Lower leg skin (tissue), 3 donors: ENCODE results near the gene HOPX.

Source experiments
- POLR2A ChIP-seq, 2 donors: fragments of 450-650 bp; IDR thresholded peaks; one replicate each; pipeline ENCODE4 v1.6.1; 2016 to 2017; ENCODE audit warnings: antibody characterized with exemption in 2 of 2, mild to moderate bottlenecking in 1 of 2, moderate library complexity in 1 of 2
- TF ChIP-seq, protein P1 (sequence below), 3 donors: fragments of 450-650 bp; IDR thresholded peaks; one replicate each; pipeline ENCODE4 v1.5.1; 2016; ENCODE audit warnings: antibody characterized with exemption in 3 of 3, mild to moderate bottlenecking in 3 of 3, moderate library complexity in 2 of 3

DNA sequence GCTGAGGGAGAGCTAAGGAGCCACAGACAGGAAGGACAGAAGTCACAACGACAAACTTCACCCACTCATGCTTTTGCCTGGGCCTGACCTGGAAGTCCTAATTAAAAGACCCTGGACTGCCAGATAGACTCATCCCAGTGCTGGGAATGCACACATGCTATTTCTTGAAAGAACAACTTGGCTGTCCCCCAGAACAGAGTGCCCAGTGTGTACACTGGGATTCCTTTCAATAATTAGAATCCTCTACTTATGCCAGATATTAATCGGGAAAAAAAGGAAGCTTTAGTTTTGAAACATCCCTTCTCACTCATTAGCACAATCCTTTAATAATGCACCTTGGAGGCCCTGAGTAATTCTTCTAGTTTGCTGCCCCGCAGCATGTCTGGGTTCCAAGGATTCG, 3.4 kb downstream of the HOPX start:
- TF ChIP-seq, protein P1, sequence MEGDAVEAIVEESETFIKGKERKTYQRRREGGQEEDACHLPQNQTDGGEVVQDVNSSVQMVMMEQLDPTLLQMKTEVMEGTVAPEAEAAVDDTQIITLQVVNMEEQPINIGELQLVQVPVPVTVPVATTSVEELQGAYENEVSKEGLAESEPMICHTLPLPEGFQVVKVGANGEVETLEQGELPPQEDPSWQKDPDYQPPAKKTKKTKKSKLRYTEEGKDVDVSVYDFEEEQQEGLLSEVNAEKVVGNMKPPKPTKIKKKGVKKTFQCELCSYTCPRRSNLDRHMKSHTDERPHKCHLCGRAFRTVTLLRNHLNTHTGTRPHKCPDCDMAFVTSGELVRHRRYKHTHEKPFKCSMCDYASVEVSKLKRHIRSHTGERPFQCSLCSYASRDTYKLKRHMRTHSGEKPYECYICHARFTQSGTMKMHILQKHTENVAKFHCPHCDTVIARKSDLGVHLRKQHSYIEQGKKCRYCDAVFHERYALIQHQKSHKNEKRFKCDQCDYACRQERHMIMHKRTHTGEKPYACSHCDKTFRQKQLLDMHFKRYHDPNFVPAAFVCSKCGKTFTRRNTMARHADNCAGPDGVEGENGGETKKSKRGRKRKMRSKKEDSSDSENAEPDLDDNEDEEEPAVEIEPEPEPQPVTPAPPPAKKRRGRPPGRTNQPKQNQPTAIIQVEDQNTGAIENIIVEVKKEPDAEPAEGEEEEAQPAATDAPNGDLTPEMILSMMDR (IDR thresholded peaks at IDR 0.05), result no peak
- no peak for TF ChIP-seq POLR2A (IDR thresholded peaks at IDR 0.05)
